Neural progenitor cell (in vitro differentiated cells): Measurements from ENCODE around the gene NTM. TPM values are rescaled to one million over a fixed set of nuclear protein-coding genes. Genes with fewer than 3 reads are reported as not detected.
"Not testable (repeated sequence)": the region's sequence is repeated elsewhere in the genome, so short reads cannot be mapped to it uniquely, and the experiment has no call there.

ENCODE experiments used
- DNase-seq: peaks from one replicate; pipeline ENCODE4 v3.0.0-alpha.2; 2016; ENCODE audit warnings: low spot score
- H2AFZ ChIP-seq: fragments of 200-600 bp; sonication (generic); replicated peaks from 2 replicates; pipeline ENCODE4 v1.6.1; 2016; ENCODE audit warnings: antibody characterized with exemption
- H3F3A ChIP-seq: fragments of 200-600 bp; sonication (generic); 2 replicates; pipeline ENCODE4 v1.6.1; 2016; ENCODE audit warnings: antibody characterized with exemption, low read depth
- H3K27ac ChIP-seq: fragments of 200-600 bp; sonication (generic); 2 replicates; pipeline ENCODE4 v1.5.1; 2016; ENCODE audit warnings: mild to moderate bottlenecking
- H3K27me3 ChIP-seq: fragments of 200-600 bp; sonication (generic); 2 replicates; pipeline ENCODE4 v1.6.1; 2016; ENCODE audit warnings: mild to moderate bottlenecking, moderate library complexity
- H3K36me3 ChIP-seq: fragments of 200-600 bp; sonication (generic); 2 replicates; pipeline ENCODE4 v1.5.1; 2016
- H3K4me1 ChIP-seq: fragments of 200-600 bp; sonication (generic); 2 replicates; pipeline ENCODE4 v1.6.1; 2016; ENCODE audit warnings: mixed run types
- H3K4me2 ChIP-seq: fragments of 200-600 bp; sonication (generic); 2 replicates; pipeline ENCODE4 v1.6.1; 2016
- H3K4me3 ChIP-seq: fragments of 200-600 bp; sonication (generic); 2 replicates; pipeline ENCODE4 v1.5.1; 2016
- H3K79me2 ChIP-seq: fragments of 200-600 bp; sonication (generic); 2 replicates; pipeline ENCODE4 v1.6.1; 2016; ENCODE audit warnings: low read depth
- H3K9ac ChIP-seq: fragments of 200-600 bp; sonication (generic); 2 replicates; pipeline ENCODE4 v1.6.1; 2016
- H3K9me3 ChIP-seq: fragments of 200-600 bp; sonication (generic); 2 replicates; pipeline ENCODE4 v1.5.1; 2016; ENCODE audit warnings: low read depth
- H4K20me1 ChIP-seq: fragments of 200-600 bp; sonication (generic); 2 replicates; pipeline ENCODE4 v1.6.1; 2016; ENCODE audit warnings: low read depth
- H3K27ac Mint-ChIP-seq: 3 replicates; pipeline ENCODE4 v1.8.0; 2021; ENCODE audit warnings: mixed read lengths
- H3K27me3 Mint-ChIP-seq: 2 replicates; pipeline ENCODE4 v1.8.0; 2022; ENCODE audit warnings: low read depth, mild to moderate bottlenecking, inconsistent platforms, moderate library complexity, mixed read lengths; ENCODE audit not compliant: insufficient read depth
- H3K36me3 Mint-ChIP-seq: 3 replicates; pipeline ENCODE4 v1.8.0; 2021; ENCODE audit warnings: mixed read lengths
- H3K4me1 Mint-ChIP-seq: 3 replicates; pipeline ENCODE4 v1.8.0; 2021; ENCODE audit warnings: mixed read lengths
- H3K4me3 Mint-ChIP-seq: 3 replicates; pipeline ENCODE4 v1.8.0; 2021; ENCODE audit warnings: mild to moderate bottlenecking, moderate library complexity, mixed read lengths
- H3K9me3 Mint-ChIP-seq: 3 replicates; pipeline ENCODE4 v1.8.0; 2020; ENCODE audit warnings: mixed read lengths
- EZH2 ChIP-seq: fragments of 200-600 bp; sonication (generic); IDR thresholded peaks from 2 replicates; pipeline ENCODE4 v1.6.1; 2017; ENCODE audit warnings: antibody characterized with exemption, mild to moderate bottlenecking, moderate library complexity
- EZH2phosphoT487 ChIP-seq: fragments of 200-600 bp; sonication (generic); IDR thresholded peaks from 2 replicates; pipeline ENCODE4 v1.6.1; 2017; ENCODE audit warnings: antibody characterized with exemption
- total RNA-seq: library from RNA; depleted of rRNA; stranded (reverse); fragments of >200 nt; gene quantifications from 2 replicates; pipeline ENCODE4 v1.2.3, GENCODE V29; 2015; ENCODE audit warnings: low replicate concordance
- TF ChIP-seq, protein P1 (sequence below): fragments of 200-600 bp; sonication (generic); IDR thresholded peaks from 2 replicates; pipeline ENCODE4 v1.5.1; 2017; ENCODE audit warnings: antibody characterized with exemption, mild to moderate bottlenecking

Gene NTM
- total RNA-seq, 1 donor from 2014 or later, result 4.3 TPM

DNA sequence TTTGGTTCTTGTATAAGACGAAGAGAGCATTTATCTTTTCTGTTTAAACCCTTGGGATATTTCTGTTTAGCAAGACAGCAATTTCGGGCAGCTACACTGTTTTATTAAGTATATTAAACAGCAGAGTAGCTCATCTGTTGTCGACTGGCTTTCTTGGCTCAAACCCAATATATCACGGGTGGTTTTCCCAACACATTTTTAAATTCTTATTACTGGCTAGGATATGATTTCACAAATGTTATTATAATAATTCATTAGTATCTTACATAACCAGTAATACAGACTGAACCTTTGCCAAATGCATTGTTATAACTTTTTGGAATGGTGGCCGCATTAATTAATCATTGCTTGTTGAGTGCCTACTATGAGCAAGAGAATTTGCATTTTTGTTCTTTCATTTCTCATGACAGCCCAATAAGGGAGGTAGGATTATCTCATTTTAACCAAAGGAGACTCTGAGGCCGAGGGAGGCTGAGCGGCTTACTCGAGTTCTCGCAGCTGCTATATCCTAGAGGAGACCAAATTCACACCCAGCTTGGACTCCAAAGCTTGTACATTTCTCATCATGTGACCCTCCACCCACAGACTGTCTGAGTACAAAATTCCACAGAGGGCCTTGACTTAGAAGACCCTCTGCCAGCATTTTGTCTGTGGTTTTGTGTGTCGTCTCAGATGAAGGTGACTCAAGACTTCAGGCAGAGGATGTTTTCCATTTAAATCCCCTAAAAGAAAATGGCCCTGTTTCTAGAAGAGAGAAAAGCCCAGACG, 304.9 kb downstream of the NTM start:
- DNase-seq, result no peak
- H3K9me3 Mint-ChIP-seq, result no peaks in the 10 kb centered on the region
- Histone ChIP-seq H3K4me3 (no peak overlapping the region), H3K27me3 (no peaks in the 10 kb centered on the region), H3K79me2 (no peaks in the 10 kb centered on the region), H3F3A (no peaks in the 10 kb centered on the region), H3K36me3 (no peaks in the 10 kb centered on the region), H2AFZ (no peak overlapping the region), H3K27ac (no peak overlapping the region), H3K9ac (no peak overlapping the region), H3K4me1 (no peaks in the 10 kb centered on the region), H4K20me1 (no peaks in the 10 kb centered on the region), H3K4me2 (no peak overlapping the region), H3K9me3 (no peaks in the 10 kb centered on the region)
- TF ChIP-seq, protein P1, sequence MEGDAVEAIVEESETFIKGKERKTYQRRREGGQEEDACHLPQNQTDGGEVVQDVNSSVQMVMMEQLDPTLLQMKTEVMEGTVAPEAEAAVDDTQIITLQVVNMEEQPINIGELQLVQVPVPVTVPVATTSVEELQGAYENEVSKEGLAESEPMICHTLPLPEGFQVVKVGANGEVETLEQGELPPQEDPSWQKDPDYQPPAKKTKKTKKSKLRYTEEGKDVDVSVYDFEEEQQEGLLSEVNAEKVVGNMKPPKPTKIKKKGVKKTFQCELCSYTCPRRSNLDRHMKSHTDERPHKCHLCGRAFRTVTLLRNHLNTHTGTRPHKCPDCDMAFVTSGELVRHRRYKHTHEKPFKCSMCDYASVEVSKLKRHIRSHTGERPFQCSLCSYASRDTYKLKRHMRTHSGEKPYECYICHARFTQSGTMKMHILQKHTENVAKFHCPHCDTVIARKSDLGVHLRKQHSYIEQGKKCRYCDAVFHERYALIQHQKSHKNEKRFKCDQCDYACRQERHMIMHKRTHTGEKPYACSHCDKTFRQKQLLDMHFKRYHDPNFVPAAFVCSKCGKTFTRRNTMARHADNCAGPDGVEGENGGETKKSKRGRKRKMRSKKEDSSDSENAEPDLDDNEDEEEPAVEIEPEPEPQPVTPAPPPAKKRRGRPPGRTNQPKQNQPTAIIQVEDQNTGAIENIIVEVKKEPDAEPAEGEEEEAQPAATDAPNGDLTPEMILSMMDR, result no peak
- TF ChIP-seq EZH2phosphoT487, result no peak
- no peak for TF ChIP-seq EZH2
- no peak overlapping the region for H3K4me3 Mint-ChIP-seq
- peaks cover 3% of the 10 kb centered on the region for H3K27me3 Mint-ChIP-seq
- no peak overlapping the region for H3K27ac Mint-ChIP-seq
- H3K4me1 Mint-ChIP-seq, result no peaks in the 10 kb centered on the region
- H3K36me3 Mint-ChIP-seq, result no peaks in the 10 kb centered on the region

DNA sequence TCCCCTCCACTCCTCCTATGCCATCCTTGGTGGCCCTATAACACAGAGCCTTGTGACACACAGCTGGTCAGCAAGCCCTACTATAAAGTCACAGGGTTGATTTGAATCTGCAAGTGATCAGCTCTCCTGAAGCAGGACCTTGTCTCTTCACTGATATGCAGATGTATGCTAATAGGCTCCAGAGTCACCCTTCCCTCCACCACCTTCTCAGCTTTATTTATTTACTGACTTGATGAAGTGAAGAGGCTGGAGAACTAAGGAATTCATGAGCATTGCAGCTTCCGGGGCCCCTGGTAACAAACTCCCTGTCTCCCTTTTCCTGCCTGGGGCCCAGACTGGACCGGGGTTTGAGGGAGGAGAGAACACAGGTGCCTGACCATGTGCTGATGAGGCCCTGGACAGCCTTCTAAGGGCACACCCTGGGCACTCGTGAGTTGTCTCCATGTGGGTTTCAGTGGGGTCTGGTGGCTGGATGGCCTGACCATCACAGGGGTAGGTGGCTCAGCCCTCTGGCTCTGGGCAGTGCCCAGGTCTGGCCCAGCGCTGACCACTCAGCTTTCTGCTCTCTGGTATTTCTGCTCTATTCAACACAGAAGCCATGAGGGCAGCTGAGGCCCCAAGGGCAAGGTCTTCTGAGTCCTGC, 307.5 kb downstream of the NTM start:
- Histone ChIP-seq H4K20me1 (no peaks in the 10 kb centered on the region), H3K4me3 (no peak overlapping the region), H3K9me3 (no peaks in the 10 kb centered on the region), H2AFZ (no peak overlapping the region), H3K4me1 (no peaks in the 10 kb centered on the region), H3K79me2 (no peaks in the 10 kb centered on the region), H3F3A (no peaks in the 10 kb centered on the region), H3K27ac (no peak overlapping the region), H3K4me2 (no peak overlapping the region), H3K36me3 (no peaks in the 10 kb centered on the region), H3K27me3 (no peaks in the 10 kb centered on the region), H3K9ac (no peak overlapping the region)
- peaks cover 4% of the 10 kb centered on the region for H3K4me1 Mint-ChIP-seq
- H3K4me3 Mint-ChIP-seq, result no peak overlapping the region
- H3K36me3 Mint-ChIP-seq, result no peaks in the 10 kb centered on the region
- no peak overlapping the region for H3K27ac Mint-ChIP-seq
- peaks cover 3% of the 10 kb centered on the region for H3K27me3 Mint-ChIP-seq
- DNase-seq, result no peak
- no peaks in the 10 kb centered on the region for H3K9me3 Mint-ChIP-seq
- TF ChIP-seq EZH2phosphoT487 (no peak), EZH2 (no peak)
- TF ChIP-seq, protein P1, result no peak

DNA sequence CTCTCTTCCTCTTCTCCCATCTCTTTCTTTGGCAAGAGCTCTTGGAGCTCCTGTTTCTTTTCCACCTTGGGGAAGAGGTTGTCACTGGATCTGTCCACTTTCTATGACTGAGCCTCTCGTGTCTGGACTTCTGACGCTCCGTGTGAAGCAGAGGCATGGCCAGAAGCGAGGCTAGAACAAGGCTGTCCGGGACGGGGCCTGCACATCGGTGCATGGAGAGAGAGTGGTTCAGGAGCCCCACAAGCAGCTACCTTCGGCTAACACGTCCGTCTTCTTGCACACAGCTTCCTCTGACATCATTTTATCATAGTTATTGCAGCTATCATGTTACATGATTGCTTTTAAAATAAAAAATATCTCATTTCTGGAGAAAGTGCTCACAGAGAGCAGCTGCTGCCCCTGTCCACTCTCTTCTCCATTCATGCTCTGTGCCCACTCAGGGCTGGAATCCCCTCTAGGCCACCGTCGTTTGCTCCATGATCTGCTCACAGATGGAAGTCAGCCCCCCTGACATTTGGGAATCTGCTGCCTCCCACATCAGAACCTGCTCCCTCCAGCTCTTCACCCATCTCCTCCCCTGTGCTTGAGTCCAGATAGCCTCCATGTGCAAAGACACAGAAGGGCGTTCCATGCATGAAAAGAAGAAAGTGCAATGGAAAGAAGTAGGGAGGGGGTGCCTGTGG, 308.4 kb downstream of the NTM start:
- no peaks in the 10 kb centered on the region for H3K9me3 ChIP-seq
- H4K20me1 ChIP-seq, result no peaks in the 10 kb centered on the region
- H3F3A ChIP-seq, result no peaks in the 10 kb centered on the region
- H3K79me2 ChIP-seq, result no peaks in the 10 kb centered on the region
- Mint-ChIP-seq H3K4me3 (no peak overlapping the region), H3K27me3 (peaks cover 6% of the 10 kb centered on the region), H3K9me3 (no peaks in the 10 kb centered on the region), H3K36me3 (no peaks in the 10 kb centered on the region), H3K27ac (peak overlapping the region; percentile 51), H3K4me1 (peaks cover 7% of the 10 kb centered on the region)
- TF ChIP-seq EZH2 (no peak), EZH2phosphoT487 (no peak)
- TF ChIP-seq, protein P1, result no peak
- H3K4me3 ChIP-seq, result no peak overlapping the region
- H3K4me1 ChIP-seq, result no peaks in the 10 kb centered on the region
- H3K27ac ChIP-seq, result no peak overlapping the region
- no peak overlapping the region for H3K4me2 ChIP-seq
- no peak overlapping the region for H3K9ac ChIP-seq
- no peak for DNase-seq
- H3K36me3 ChIP-seq, result no peaks in the 10 kb centered on the region
- H2AFZ ChIP-seq, result no peak overlapping the region
- no peaks in the 10 kb centered on the region for H3K27me3 ChIP-seq

DNA sequence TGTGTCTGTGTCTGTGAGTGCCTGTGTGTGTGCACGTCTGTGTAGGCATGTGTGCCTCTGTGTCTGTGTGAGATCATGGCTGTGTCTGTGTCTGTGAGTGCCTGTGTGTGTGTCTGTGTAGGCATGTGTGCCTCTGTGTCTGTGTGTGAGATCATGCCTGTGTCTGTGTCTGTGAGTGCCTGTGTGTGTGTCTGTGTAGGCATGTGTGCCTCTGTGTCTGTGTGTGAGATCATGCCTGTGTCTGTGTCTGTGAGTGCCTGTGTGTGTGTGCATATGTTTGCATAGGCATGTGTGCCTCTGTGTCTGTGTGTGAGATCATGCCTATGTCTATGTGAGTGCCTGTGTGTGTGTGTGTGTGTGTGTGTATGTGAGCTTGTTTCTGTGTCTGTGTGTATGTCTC, 310.0 kb downstream of the NTM start:
- H3K9me3 Mint-ChIP-seq, H3K9me3 ChIP-seq, H3K36me3 ChIP-seq, H3K4me1 Mint-ChIP-seq, H3F3A ChIP-seq, H3K4me3 ChIP-seq, H3K4me1 ChIP-seq, H3K79me2 ChIP-seq, H3K9ac ChIP-seq, H3K27me3 Mint-ChIP-seq, H3K27me3 ChIP-seq, H3K4me2 ChIP-seq, H2AFZ ChIP-seq, H3K27ac ChIP-seq, DNase-seq, H4K20me1 ChIP-seq, H3K4me3 Mint-ChIP-seq, H3K27ac Mint-ChIP-seq, H3K36me3 Mint-ChIP-seq: not testable (repeated sequence)
